Brain microvascular endothelial cell (primary cell): ENCODE results near the gene LMNA.
"Not testable (repeated sequence)": the region's sequence is repeated elsewhere in the genome, so short reads cannot be mapped to it uniquely, and the experiment has no call there.

Experiments
- DNase-seq: peaks from one replicate; pipeline ENCODE4 v3.0.0-alpha.2; 2020
- H3K27ac ChIP-seq: fragments of 250-450 bp; sonication (Bioruptor Pico); 2 replicates; pipeline ENCODE4 v1.5.1; 2020; ENCODE audit warnings: mild to moderate bottlenecking, moderate library complexity
- H3K27me3 ChIP-seq: fragments of 250-450 bp; sonication (Bioruptor Pico); replicated peaks from 2 replicates; pipeline ENCODE4 v1.5.1; 2020; ENCODE audit warnings: mild to moderate bottlenecking
- H3K36me3 ChIP-seq: fragments of 250-450 bp; sonication (Bioruptor Pico); replicated peaks from 2 replicates; pipeline ENCODE4 v1.5.1; 2020; ENCODE audit warnings: mild to moderate bottlenecking
- H3K4me3 ChIP-seq: 2 replicates; pipeline ENCODE4 v1.5.1; 2011; ENCODE audit warnings: low read depth, mild to moderate bottlenecking, control low read depth, low read length, moderate library complexity
- CTCF ChIP-seq: IDR thresholded peaks from 2 replicates; pipeline ENCODE4 v1.5.1; 2011; ENCODE audit warnings: low read depth, mild to moderate bottlenecking, moderate library complexity, low read length, control low read depth, inconsistent platforms; ENCODE audit errors: missing control alignments
- in situ Hi-C: cut with HindIII; loops from 2 replicates; pipeline ENCODE4 v1.10.0; 2017; ENCODE audit warnings: low sequenced_read_pairs, low pct_ligation_motif_present

The LMNA gene

GRCh38 chr1:156172696-156173470, 58.4 kb downstream of the LMNA start:
- peak; percentile 39 for TF ChIP-seq CTCF
- in situ Hi-C loops = no loop called here
- Histone ChIP-seq H3K4me3 (no peak overlapping the region), H3K27me3 (peaks cover 2% of the 10 kb centered on the region), H3K36me3 (no peaks in the 10 kb centered on the region), H3K27ac (no peak overlapping the region)
- no peak for DNase-seq

GRCh38 chr1:156176610-156177210, 62.2 kb downstream of the LMNA start:
- no peak for TF ChIP-seq CTCF
- peaks cover 2% of the 10 kb centered on the region for H3K27me3 ChIP-seq
- in situ Hi-C loops = no loop called here
- no peak overlapping the region for H3K27ac ChIP-seq
- no peak overlapping the region for H3K4me3 ChIP-seq
- no peak for DNase-seq
- no peaks in the 10 kb centered on the region for H3K36me3 ChIP-seq

- in situ Hi-C loops = no loop called here
- no peak for DNase-seq
- no peak for TF ChIP-seq CTCF
These were observed 63.6 kb downstream of the LMNA start for GRCh38 chr1:156177919-156178654.

GRCh38 chr1:156180471-156180870, 66.0 kb downstream of the LMNA start:
- H3K36me3 ChIP-seq = no peaks in the 10 kb centered on the region
- TF ChIP-seq CTCF = no peak
- peaks cover 2% of the 10 kb centered on the region for H3K27me3 ChIP-seq
- DNase-seq = no peak
- no peak overlapping the region for H3K4me3 ChIP-seq
- in situ Hi-C loops = no loop called here
- H3K27ac ChIP-seq = no peak overlapping the region

More at GRCh38 chr1:156177919-156178654, 63.6 kb downstream of the LMNA start:
- Histone ChIP-seq H3K36me3 (no peaks in the 10 kb centered on the region), H3K4me3 (no peak overlapping the region), H3K27ac (no peak overlapping the region), H3K27me3 (peaks cover 2% of the 10 kb centered on the region)

GRCh38 chr1:156181391-156181924, 66.9 kb downstream of the LMNA start:
- H3K36me3 ChIP-seq, H3K27ac ChIP-seq, in situ Hi-C loops, H3K27me3 ChIP-seq, H3K4me3 ChIP-seq, DNase-seq: not testable (repeated sequence)

GRCh38 chr1:156182010-156182779, 67.7 kb downstream of the LMNA start:
- H3K27ac ChIP-seq, H3K4me3 ChIP-seq, in situ Hi-C loops, DNase-seq, H3K27me3 ChIP-seq, H3K36me3 ChIP-seq: not testable (repeated sequence)

- H3K27me3 ChIP-seq, DNase-seq, H3K36me3 ChIP-seq, H3K27ac ChIP-seq, in situ Hi-C loops, H3K4me3 ChIP-seq: not testable (repeated sequence)
These were observed 72.1 kb downstream of the LMNA start for GRCh38 chr1:156186347-156187177.
